ENCODE results near the gene GPR39.

DNA sequence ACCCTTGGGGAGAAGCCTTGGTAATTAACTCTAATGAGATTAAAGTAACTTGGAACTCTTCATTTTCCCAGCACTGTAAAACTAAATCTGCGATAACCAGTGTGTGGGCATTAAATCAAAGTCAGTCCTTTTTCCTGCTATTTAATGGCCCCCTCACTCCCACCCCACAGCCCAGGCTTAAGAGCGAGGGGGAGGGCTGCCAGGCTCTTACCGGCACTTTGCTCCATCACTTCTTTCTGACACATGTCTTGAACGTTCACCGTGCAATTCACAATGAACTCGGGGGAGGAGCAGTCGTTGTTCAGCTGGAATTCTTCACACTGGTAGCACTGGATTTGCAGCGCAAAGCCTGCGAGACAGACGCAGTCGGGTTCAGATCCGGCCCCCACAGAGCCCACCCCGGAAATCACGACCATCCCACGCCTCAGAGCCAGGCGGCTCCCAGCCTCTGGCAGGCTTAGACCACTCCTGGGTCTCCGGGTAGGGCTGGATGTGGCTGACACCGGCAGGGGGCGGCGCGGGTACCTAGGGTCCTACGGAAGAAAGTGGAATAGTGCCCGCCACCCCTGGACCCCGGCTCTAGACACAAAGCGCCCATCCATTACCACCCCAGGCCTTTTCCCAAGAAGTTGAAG lies 251.7 kb downstream of the GPR39 start:
- TF ChIP-seq, protein P1, sequence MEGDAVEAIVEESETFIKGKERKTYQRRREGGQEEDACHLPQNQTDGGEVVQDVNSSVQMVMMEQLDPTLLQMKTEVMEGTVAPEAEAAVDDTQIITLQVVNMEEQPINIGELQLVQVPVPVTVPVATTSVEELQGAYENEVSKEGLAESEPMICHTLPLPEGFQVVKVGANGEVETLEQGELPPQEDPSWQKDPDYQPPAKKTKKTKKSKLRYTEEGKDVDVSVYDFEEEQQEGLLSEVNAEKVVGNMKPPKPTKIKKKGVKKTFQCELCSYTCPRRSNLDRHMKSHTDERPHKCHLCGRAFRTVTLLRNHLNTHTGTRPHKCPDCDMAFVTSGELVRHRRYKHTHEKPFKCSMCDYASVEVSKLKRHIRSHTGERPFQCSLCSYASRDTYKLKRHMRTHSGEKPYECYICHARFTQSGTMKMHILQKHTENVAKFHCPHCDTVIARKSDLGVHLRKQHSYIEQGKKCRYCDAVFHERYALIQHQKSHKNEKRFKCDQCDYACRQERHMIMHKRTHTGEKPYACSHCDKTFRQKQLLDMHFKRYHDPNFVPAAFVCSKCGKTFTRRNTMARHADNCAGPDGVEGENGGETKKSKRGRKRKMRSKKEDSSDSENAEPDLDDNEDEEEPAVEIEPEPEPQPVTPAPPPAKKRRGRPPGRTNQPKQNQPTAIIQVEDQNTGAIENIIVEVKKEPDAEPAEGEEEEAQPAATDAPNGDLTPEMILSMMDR (conservative IDR thresholded peaks at IDR 0.05): no peak
- TF ChIP-seq ZFX (IDR thresholded peaks at IDR 0.05): no peak

Data from C4-2B (cell line).